HG02884 (cell line): ENCODE measurements around the gene DNMT3B.
"Not testable (repeated sequence)": the region's sequence is repeated elsewhere in the genome, so short reads cannot be mapped to it uniquely, and the experiment has no call there.

Experiments
- ATAC-seq: cut with Tn5 transposase; IDR thresholded peaks from one replicate; pipeline ENCODE4 v1.9.1; 2021; ENCODE audit warnings: mild to moderate bottlenecking, moderate library complexity; ENCODE audit not compliant: unreplicated experiment

DNMT3B gene

GRCh38 chr20:32762754-32763201 is 593 bp downstream of the DNMT3B start:
- no peak for ATAC-seq

GRCh38 chr20:32763202-32764004 is 1.2 kb downstream of the DNMT3B start:
- no peak for ATAC-seq

GRCh38 chr20:32764005-32764960 is 2.1 kb downstream of the DNMT3B start:
- ATAC-seq: no peak

- not testable (repeated sequence) for ATAC-seq
Observed at GRCh38 chr20:32765230-32765875, 3.2 kb downstream of the DNMT3B start.

GRCh38 chr20:32767418-32768198 is 5.4 kb downstream of the DNMT3B start:
- no peak for ATAC-seq

GRCh38 chr20:32772046-32772445 is 9.9 kb downstream of the DNMT3B start:
- ATAC-seq: no peak

GRCh38 chr20:32773223-32773622 is 11.0 kb downstream of the DNMT3B start:
- no peak for ATAC-seq

GRCh38 chr20:32773855-32774254 is 11.7 kb downstream of the DNMT3B start:
- no peak for ATAC-seq

GRCh38 chr20:32775336-32775991 is 13.3 kb downstream of the DNMT3B start:
- ATAC-seq: no peak

GRCh38 chr20:32777177-32777956 is 15.2 kb downstream of the DNMT3B start:
- ATAC-seq: no peak

- ATAC-seq: no peak
Observed at GRCh38 chr20:32779500-32780211, 17.5 kb downstream of the DNMT3B start.

GRCh38 chr20:32780278-32780677 is 18.1 kb downstream of the DNMT3B start:
- no peak for ATAC-seq

- no peak for ATAC-seq
Observed at GRCh38 chr20:32780749-32781655, 18.8 kb downstream of the DNMT3B start.

GRCh38 chr20:32784369-32785080 is 22.3 kb downstream of the DNMT3B start:
- no peak for ATAC-seq

- no peak for ATAC-seq
Observed at GRCh38 chr20:32786059-32786760, 24.0 kb downstream of the DNMT3B start.

- no peak for ATAC-seq
Observed at GRCh38 chr20:32787168-32787567, 25.0 kb downstream of the DNMT3B start.
